ENCODE results near the gene CD300C. TPM values are rescaled to one million over a fixed set of nuclear protein-coding genes. Genes with fewer than 3 reads are reported as not detected.

The CD300C gene
- total and polyA plus RNA-seq, 4 donors = 1.2 to 24.0 (median 10.2) TPM

DNA sequence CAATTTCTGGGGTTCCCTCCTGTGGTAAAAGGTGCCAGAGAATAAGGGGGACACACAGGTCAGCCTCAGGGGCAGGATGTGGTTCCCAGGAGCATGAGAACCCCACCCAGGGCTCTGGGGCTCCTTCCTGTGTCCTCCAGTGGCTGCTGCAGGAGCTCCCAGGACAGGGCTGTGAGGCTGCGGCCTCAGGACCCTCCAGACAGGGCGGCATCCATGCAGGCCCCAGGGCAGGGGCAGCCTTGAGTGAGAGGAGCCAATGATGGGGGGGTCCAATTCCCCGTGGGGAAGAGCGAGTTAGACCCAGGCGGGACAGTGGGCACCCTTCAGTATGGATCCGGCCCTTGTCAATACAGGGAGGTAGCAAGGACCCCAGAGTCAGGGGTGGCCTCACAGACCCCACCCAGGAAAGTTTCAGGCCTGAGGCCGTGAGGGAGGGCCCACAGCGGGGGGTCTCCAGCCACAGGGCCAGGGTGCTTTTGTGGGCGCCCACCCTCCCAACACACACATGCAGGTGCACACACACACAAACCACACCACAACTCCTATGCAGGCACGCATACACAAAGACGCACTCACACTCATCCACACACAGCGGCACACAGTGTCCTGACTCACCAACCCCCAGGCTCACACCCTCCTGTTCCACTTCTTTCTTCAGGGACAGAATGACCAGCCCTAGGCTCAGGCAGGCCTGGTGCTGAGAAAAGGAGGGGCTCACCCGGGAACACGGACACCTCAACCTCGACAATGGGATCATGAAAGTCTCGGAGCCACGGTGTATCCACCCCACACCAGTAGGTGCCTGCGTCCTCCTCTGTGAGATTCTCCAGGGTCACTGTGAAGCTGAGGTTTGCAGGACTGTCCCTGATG, 1.8 kb downstream of the CD300C start:
- Histone ChIP-seq H3K9ac (ENCODE audit: insufficient read depth in 1 of 2, low read length in 2 of 2) (no peak overlapping the region), H3K36me3 (ENCODE audit: control insufficient read depth in 4 of 4, insufficient read depth in 4 of 4, low read length in 4 of 4) (no peaks in the 10 kb centered on the region), H3K27ac (ENCODE audit: low read depth in 1 of 2, low read length in 1 of 2) (no peak overlapping the region), H3K4me3 (no peak overlapping the region), H3K4me1 (ENCODE audit: control insufficient read depth in 5 of 5, insufficient read depth in 5 of 5, low read length in 5 of 5) (no peaks in the 10 kb centered on the region), H3K9me3 (ENCODE audit: control insufficient read depth in 4 of 4, insufficient read depth in 3 of 4, low read length in 3 of 4) (no peaks in the 10 kb centered on the region), H3K27me3 (ENCODE audit: control insufficient read depth in 3 of 3, insufficient read depth in 3 of 3, low read length in 2 of 3) (peaks cover 0 to 2% (median 0%) of the 10 kb centered on the region in 3 donors)
- TF ChIP-seq, protein P1, sequence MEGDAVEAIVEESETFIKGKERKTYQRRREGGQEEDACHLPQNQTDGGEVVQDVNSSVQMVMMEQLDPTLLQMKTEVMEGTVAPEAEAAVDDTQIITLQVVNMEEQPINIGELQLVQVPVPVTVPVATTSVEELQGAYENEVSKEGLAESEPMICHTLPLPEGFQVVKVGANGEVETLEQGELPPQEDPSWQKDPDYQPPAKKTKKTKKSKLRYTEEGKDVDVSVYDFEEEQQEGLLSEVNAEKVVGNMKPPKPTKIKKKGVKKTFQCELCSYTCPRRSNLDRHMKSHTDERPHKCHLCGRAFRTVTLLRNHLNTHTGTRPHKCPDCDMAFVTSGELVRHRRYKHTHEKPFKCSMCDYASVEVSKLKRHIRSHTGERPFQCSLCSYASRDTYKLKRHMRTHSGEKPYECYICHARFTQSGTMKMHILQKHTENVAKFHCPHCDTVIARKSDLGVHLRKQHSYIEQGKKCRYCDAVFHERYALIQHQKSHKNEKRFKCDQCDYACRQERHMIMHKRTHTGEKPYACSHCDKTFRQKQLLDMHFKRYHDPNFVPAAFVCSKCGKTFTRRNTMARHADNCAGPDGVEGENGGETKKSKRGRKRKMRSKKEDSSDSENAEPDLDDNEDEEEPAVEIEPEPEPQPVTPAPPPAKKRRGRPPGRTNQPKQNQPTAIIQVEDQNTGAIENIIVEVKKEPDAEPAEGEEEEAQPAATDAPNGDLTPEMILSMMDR (IDR thresholded peaks at IDR 0.05; ENCODE audit: control extremely low read depth, extremely low read depth) = no peak
- 86 to 91% methylated on average over 18 of the region's 18 CpGs for WGBS, 2 donors
- ATAC-seq (ENCODE audit: insufficient read depth, low FRiP score) = no peak
- DNase-seq = no peak

DNA sequence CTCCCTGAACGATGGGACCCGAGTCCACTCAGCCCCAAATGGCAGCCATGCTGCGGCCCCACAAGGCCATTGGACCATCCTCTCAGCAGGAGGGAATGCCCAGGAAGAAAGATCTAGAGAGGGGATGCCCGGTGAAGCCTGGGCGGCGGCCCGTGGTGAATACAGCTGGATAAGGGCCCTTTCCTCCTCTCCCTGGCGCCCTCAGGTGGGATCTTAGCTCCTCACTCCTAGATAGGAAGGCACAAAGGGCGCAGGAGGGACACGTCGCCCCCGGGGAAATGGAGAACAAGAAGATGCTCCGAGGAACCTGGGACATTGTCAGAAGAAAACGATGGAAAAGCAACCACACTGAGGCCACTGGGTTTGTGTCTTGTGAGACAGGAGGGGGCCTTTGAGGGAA, 2.5 kb downstream of the CD300C start:
- H3K27me3 ChIP-seq (ENCODE audit: control insufficient read depth in 3 of 3, insufficient read depth in 3 of 3, low read length in 2 of 3) = peaks cover 0 to 2% (median 0%) of the 10 kb centered on the region in 3 donors
- ATAC-seq (ENCODE audit: insufficient read depth, low FRiP score) = no peak
- H3K9me3 ChIP-seq (ENCODE audit: control insufficient read depth in 4 of 4, insufficient read depth in 3 of 4, low read length in 3 of 4) = no peaks in the 10 kb centered on the region
- TF ChIP-seq, protein P1 (IDR thresholded peaks at IDR 0.05; ENCODE audit: control extremely low read depth, extremely low read depth) = no peak
- H3K4me1 ChIP-seq (ENCODE audit: control insufficient read depth in 5 of 5, insufficient read depth in 5 of 5, low read length in 5 of 5) = no peaks in the 10 kb centered on the region
- no peak overlapping the region for H3K9ac ChIP-seq (ENCODE audit: insufficient read depth in 1 of 2, low read length in 2 of 2)
- H3K4me3 ChIP-seq = no peak overlapping the region
- H3K36me3 ChIP-seq (ENCODE audit: control insufficient read depth in 4 of 4, insufficient read depth in 4 of 4, low read length in 4 of 4) = no peaks in the 10 kb centered on the region
- 78 to 86% methylated on average over 13 to 14 of the region's 14 CpGs for WGBS, 2 donors
- no peak overlapping the region for H3K27ac ChIP-seq (ENCODE audit: low read depth in 1 of 2, low read length in 1 of 2)
- no peak for DNase-seq

DNA sequence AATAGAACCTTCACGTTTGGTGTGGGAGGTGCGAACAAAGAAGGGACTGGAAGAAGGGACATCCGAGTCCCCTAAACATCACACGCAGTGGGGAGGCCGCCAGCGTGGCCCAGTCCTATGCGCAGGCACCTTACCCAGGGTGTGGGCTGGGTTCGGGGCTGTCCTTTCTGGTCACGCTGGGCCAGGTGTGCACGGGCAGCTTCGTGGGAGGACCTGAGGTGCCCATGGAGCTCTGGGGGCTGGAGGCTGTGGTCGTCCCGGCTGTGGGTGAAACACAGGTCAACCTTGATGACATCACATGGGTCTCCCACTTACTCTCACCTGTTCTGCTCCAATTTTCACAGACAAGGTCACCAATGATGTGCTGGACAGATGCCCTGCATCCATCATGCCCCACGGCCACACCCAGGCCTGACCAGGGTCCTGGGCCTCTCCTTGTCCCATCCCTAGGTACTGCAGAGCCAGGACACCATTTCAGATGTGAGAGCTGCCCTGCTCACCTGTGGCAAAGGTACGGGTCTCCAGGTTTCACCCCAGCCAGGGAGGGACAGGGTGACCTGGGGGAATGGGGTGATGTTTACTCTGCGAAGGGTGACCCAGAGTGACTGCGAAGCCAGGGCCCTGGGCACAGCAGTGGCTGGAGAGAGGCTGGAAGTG, 3.1 kb downstream of the CD300C start:
- no peak overlapping the region for H3K27ac ChIP-seq (ENCODE audit: low read depth in 1 of 2, low read length in 1 of 2)
- TF ChIP-seq, protein P1 (IDR thresholded peaks at IDR 0.05; ENCODE audit: control extremely low read depth, extremely low read depth) = no peak
- peaks cover 0 to 2% (median 0%) of the 10 kb centered on the region in 3 donors for H3K27me3 ChIP-seq (ENCODE audit: control insufficient read depth in 3 of 3, insufficient read depth in 3 of 3, low read length in 2 of 3)
- ATAC-seq (ENCODE audit: insufficient read depth, low FRiP score) (no peak), DNase-seq (no peak)
- H3K4me3 ChIP-seq = no peak overlapping the region
- H3K9ac ChIP-seq (ENCODE audit: insufficient read depth in 1 of 2, low read length in 2 of 2) = no peak overlapping the region
- H3K9me3 ChIP-seq (ENCODE audit: control insufficient read depth in 4 of 4, insufficient read depth in 3 of 4, low read length in 3 of 4) = no peaks in the 10 kb centered on the region
- 89 to 92% methylated on average over 17 of the region's 17 CpGs for WGBS, 2 donors
- no peaks in the 10 kb centered on the region for H3K4me1 ChIP-seq (ENCODE audit: control insufficient read depth in 5 of 5, insufficient read depth in 5 of 5, low read length in 5 of 5)
- no peaks in the 10 kb centered on the region for H3K36me3 ChIP-seq (ENCODE audit: control insufficient read depth in 4 of 4, insufficient read depth in 4 of 4, low read length in 4 of 4)

Measured in lung (tissue), 12 donors.